Activated CD8-positive, alpha-beta memory T cell treated with anti-CD3 and anti-CD28 coated beads, Interleukin-2, amount 50 U/mL, for 24 hours (primary cell): ENCODE measurements around the gene PYCR2.

Experiments used
- DNase-seq: peaks from one replicate; pipeline ENCODE4 v3.0.0-alpha.2; 2020; ENCODE audit errors: extremely low read depth

PYCR2 gene

DNA sequence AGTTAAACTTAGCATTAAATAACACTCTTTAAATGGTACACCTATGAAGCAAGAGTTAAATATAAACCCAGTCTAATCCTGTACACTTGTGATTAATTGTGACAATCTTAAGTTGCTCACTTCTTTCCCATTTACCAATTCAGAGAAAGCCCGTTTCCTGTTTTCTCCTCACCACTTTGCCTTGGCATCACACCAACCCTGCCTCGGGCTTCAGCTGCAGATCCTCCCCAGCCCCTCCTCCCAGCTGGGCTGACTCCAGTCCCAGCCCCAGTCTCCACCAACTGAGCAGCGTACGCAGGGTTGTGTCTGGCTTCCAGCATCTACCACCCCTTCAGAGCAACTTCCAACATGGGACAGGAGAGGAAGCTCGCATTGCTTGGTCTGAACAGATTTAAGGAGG is 4.1 kb downstream of the PYCR2 start:
- no peak for DNase-seq

- no peak for DNase-seq
Observed at GRCh38 chr1:225918280-225918679, 5.8 kb downstream of the PYCR2 start.

DNA sequence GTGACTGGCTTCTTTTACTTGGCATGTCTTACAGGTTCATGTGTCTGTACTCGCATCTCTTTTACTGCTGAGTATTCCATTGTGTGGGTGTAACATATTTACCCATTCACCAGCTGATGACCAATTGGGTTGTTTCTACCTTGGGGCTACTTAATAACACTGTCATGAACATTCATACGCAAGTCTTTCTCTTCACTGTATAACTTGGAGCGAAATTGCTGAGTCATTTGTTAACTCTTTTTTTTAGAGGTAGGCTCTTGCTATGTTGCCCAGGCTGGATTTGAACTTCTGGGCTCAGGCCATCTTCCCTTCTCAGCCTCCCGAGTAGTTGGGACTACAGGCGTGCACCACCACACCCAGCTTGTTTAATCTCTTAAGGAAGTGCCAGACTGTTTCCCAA is 6.5 kb downstream of the PYCR2 start:
- DNase-seq = no peak

GRCh38 chr1:225917101-225917500 is 6.9 kb downstream of the PYCR2 start:
- DNase-seq = no peak

- DNase-seq = no peak
Observed at GRCh38 chr1:225915538-225915991, 8.5 kb downstream of the PYCR2 start.

DNA sequence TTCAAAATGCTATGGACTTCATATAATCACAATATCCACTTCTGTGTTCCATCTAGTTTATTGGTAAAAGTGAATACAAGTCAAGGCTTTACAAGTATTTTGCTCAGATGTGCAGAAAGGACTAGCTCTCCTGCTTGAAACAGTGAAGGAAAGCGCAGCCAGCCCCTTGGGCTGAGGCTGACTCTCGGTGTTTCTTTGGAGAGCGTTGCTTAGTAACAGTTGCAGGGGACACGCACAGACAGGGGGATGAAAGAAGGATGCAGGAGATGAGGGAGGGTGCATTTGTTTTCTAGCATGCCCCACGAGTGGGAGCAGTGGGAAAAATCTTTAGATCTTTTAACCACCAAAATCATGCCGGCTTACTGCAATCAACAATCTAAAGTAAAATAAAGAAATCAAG is 9.1 kb downstream of the PYCR2 start:
- DNase-seq = no peak

DNA sequence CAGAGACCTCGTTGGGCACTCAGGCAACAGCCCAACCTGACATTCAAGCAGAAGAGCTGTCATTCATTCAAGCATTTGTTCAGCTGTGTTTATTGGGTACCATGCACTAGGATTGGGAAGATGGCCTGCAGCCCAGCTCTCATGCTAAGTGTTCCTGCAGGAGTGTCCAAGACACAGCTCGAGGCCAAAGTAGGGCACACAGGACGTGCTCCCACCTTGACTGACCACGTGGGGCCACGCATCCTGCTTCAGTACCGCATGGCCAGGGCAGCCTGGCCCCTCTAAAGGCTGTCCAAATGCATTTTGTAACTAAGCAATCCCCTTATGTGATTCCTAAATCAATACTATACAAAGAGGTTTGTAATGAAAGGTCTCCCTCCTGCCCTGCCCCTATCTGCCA is 9.7 kb downstream of the PYCR2 start:
- DNase-seq = no peak

DNA sequence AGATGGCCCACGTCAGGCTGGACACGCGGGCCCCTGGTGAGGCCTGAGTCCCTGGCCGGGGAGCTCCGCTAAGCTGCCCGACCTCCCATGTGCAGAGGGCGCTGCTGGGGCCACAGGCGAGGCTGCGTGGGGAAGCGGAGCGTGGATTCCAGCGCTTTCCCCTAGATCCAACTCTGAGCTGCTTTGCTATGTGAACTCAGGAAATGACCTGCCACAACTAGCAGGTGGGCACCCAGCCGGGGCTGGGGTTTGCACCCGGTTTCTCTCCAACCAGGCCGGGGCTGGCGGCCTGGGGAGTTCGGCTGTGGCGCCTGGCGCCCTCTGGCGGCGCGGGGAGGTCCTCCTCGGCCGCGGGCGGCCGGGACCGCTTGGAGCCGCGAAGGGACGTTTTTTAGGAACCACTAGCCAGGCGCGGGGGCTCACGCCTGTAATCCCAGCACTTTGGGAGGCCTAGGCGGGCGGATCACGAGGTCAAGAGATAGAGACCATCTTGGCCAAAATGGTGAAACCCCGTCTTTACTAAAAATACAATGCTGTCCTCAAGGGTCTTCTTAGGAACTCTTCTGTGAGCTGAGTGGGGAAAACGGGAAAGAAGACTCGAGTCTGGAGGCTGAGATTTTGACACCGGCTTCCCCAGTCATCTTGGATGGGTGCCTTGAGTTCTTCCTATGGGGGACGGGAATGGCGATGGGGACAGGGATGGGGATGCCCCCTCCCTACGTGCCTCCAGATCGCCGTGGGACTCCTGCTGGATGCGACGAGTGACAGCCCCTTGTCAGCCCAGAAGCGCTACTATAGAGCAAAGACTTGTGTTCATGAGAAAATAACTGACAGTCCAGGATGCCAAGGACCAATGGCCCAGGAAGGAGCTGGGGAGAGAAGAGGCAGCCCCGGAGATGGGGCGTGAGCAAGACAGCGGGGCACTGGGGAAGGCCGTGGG is 12.6 kb downstream of the PYCR2 start:
- DNase-seq = peak; percentile 18

GRCh38 chr1:225909477-225909876 is 14.6 kb downstream of the PYCR2 start:
- no peak for DNase-seq

DNA sequence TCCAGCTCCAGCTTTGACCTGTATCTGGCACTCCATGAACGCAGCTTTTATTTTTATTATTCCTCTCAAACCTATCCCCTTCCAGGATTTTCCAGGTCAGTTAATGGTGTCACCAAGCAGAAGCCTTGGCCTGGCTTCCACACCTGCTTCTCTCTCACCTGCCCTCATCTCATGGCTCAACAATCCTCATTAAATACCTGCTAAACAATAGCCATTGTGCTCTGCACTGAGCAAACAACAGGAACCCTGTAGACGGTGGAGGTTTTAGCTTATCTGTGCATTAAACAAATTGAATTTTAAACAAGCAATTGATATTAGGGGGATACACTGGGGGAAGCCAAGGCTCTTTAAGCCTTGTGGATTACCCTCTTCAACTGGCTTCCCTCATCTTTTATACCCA is 15.3 kb downstream of the PYCR2 start:
- DNase-seq = no peak

- no peak for DNase-seq
Observed at GRCh38 chr1:225908013-225908640, 15.9 kb downstream of the PYCR2 start.

DNA sequence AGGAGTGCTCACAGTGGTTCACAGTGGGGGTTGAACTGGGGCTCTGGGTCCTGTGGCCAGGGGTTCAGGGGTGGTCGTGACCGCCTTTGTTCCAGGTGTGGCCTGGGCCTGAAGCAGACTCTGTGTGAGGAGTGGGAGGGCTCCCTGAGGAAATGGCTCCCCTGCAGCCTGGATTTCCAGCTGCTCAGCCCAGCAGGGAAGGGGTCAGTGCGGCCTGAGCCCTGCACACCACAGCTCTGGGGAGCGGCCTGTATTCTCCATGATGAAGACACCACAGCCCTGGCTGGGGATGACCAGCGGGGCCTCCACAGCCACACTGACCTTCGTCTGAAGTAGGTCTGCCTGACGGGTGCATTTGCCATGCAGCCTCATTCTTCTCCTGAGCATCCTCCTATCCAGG is 16.7 kb downstream of the PYCR2 start:
- no peak for DNase-seq

- no peak for DNase-seq
Observed at GRCh38 chr1:225906467-225906866, 17.6 kb downstream of the PYCR2 start.

DNA sequence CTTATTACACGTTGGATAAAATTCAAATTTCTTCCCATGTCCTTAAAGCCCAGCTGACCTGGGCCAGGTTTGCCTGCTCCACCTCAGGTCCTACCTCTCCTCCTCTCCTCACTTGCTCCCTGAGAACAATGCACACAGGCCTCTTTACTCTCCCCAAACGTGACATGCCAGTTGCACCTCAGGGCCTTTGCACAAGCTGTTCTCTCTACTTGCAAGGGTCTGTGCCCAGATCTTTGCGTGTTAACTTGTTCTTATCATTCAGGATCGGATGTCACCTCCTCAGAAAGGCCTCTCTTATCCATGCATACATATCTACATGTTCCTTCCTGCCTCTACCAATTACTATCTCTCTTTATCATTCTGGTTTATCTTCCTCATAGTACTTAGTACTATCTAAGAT is 20.4 kb downstream of the PYCR2 start:
- DNase-seq = no peak

DNA sequence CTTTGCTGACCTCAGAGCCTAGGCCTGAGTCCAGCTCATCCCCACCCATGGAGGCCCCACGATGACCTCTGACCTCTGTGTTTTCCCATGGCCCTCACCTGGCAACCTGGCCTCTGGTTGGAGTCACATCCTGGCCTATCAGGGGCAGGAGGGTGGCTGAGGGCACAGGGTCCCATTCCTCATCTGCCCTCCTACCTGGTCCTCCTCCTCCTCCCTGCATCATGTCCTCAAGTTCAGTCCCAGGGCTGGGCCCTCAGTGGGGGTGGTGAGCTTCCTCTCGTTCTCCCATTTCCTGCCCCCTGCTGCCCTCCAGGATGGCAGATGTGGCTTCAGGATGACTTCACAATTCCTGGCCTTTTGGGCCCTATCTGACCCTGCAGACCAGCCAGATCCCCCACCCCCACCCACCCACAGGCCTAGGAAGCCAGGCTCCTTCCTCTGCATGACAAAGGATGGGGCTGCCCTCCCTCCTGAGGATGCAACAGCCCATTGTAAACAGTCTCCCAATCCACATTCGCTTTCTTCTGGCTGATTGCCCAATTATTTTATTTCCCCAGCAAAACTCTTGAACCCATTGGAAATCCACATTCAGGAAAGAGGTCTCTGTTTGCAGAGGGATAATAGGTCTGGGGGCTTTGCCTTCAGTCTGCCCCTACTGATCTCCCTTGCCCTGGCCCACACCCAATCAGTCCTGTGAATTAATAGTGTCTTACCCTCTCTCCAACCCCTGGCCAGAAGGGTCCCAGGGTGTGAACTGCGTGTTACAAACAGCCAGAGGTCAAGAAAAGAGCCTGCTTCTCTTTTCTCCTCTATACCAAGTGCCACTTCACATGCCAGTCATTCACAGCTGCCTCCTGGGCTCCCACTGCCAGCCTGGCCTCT is 24.8 kb downstream of the PYCR2 start:
- no peak for DNase-seq

DNA sequence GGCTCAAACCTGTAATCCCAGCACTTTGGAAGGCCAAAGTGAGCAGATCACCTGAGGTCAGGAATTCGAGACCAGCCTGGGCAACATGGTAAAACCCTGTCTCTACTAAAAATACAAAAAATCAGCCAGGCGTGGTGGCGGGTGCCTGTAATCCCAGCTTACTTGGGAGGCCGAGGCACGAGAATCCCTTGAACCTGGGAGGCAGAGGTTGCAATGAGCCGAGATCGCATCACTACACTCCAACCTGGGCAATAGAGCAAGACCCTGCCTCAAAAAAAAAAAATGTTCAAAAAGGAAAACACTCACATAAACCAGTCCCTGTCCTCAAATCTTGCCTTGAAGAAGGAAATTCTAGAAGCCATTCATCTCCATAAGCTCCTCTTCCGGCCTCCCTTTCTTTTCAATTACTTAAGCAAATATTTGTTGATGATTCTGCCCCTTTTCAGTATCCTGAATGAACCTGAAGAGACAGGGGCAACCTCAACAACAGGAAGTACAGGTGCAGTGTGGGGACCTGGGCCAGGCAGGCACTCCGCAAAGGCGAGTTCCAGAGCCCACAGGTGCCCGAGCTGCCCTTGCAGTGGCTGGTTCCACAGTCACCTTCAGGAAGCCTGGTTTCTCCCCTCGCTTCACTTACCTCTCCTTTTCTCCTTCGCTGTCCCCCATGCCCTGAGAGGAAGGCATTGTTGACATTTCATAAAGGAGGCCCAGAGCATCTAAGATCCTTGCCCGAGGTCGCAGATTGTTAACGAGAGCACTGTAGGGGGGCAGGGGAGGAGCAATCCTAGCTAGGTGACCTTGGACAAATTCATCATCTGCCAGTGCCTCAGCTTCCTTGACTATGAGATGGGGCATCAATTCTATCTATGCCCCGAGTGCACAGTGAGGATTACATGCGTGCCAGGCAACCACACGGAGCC is 26.2 kb downstream of the PYCR2 start:
- DNase-seq = no peak

GRCh38 chr1:225896937-225897549 is 27.0 kb downstream of the PYCR2 start:
- peak; percentile 49 for DNase-seq

GRCh38 chr1:225896494-225896893 is 27.6 kb downstream of the PYCR2 start:
- no peak for DNase-seq

- no peak for DNase-seq
Observed at GRCh38 chr1:225892307-225892706, 31.7 kb downstream of the PYCR2 start.

GRCh38 chr1:225891229-225891972 is 32.6 kb downstream of the PYCR2 start:
- no peak for DNase-seq
